ENCODE data around the gene BACH2. TPM values are rescaled to one million over a fixed set of nuclear protein-coding genes. Genes with fewer than 3 reads are reported as not detected.

BACH2 gene
- total and polyA plus RNA-seq, 9 of the 15 experiments (the other 6 are each of a cell fraction or from before 2014, with no cell fraction given): 0.06 to 3.1 (median 0.59) TPM

DNA sequence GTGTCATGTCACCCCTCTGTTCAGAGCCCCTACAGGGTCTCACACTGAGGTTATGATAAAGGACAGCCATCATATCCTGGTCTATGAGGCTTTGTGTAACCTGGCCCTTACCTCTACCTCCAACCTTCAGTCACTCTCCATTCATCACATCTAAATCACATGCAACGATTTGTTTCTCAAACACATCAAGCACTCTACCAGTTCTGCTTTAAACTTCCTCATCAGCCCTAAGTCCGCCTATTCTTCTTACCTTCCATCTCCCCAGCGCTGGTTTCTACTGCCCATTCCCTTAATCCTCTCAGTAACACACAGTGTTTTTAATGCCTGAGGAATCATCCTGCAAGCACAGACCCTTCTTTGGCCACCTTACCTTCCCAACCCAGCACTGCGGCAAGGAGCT lies 17.9 kb upstream of the BACH2 start:
- Histone ChIP-seq H3K27me3 (ENCODE audit: control insufficient read depth in 2 of 2, insufficient read depth in 2 of 2, low read length in 2 of 2) (peaks cover 0 to 21% of the 10 kb centered on the region in 2 experiments; a peak in 2 of 5 replicates), H3K9me1 (ENCODE audit: control insufficient read depth, insufficient read depth, low read length) (no peaks in the 10 kb centered on the region), H4K20me1 (replicated peaks; ENCODE audit: control insufficient read depth, insufficient read depth, low read length) (no peaks in the 10 kb centered on the region), H3K4me1 (replicated peaks in 1 of 2; ENCODE audit: control insufficient read depth in 2 of 2, insufficient read depth in 2 of 2, low read length in 2 of 2) (no peaks in the 10 kb centered on the region), H3K36me3 (ENCODE audit: control insufficient read depth, insufficient read depth, low read length) (no peaks in the 10 kb centered on the region), H3K27ac (ENCODE audit: extremely low read depth, low read depth, low read length) (no peak overlapping the region), H2AFZ (ENCODE audit: low read depth, low read length) (no peak overlapping the region), H3K9ac (ENCODE audit: insufficient read depth in 1 of 2, low read depth in 2 of 2, low read length in 2 of 2) (no peak overlapping the region), H3K4me3 (no peak overlapping the region), H3K79me2 (ENCODE audit: control insufficient read depth, insufficient read depth, low read length) (no peaks in the 10 kb centered on the region), H3K4me2 (ENCODE audit: insufficient read depth, low read length) (no peak overlapping the region), H3K9me3 (replicated peaks; ENCODE audit: control insufficient read depth, insufficient read depth, low read depth, low read length) (no peaks in the 10 kb centered on the region)
- DNase-seq (ENCODE audit: extremely low read depth in 1 of 4, low spot score in 3 of 4) (no peak), FAIRE-seq (no peak), ATAC-seq (no peak)
- intact Hi-C loops (cut with micrococcal nuclease): no loop called here
- ChIA-PET CTCF (ENCODE audit: low intra/inter-chr PET ratio) (no interaction called here), POLR2A (interaction anchor here (0.7 kb wide), 1 partner anchor 82 kb away, joined by 3 read pairs; no protein-coding TSS in a partner anchor)
- no TSS peak for BruUV-seq (replicated peaks)
- TF ChIP-seq KDM2B (CRISPR knock-in tag; IDR thresholded peaks at IDR 0.05) (no peak), RB1 (IDR thresholded peaks at IDR 0.05; ENCODE audit: low read depth) (no peak)
- in situ Hi-C loops (cut with MboI): no loop called here
- 13% methylated on average over 4 of the region's 4 CpGs for WGBS (ENCODE audit: insufficient coverage, low coverage, missing lambda C conversion rate)

DNA sequence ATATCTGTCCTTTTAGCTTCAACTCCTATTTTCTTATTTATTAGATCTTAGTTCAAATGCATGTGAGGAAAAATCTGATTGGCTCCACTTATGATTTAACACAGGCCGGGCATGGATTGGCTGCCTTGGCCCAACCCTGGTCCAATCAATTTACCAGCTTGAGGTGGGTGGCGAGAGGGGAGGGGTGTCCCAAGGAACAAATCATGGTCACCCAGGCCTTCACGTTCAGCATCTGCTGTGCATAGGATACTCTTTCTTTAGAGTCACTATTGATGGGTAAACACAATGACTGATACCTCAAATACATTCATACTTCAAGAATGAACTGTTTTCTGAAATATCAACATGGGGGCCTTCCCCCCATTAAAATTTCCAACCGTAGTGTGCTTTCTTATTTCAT lies 14.9 kb upstream of the BACH2 start:
- in situ Hi-C loops (cut with MboI) (no loop called here), intact Hi-C loops (cut with micrococcal nuclease) (no loop called here)
- peaks cover 0 to 21% of the 10 kb centered on the region in 2 experiments; a peak in 2 of 5 replicates for H3K27me3 ChIP-seq (ENCODE audit: control insufficient read depth in 2 of 2, insufficient read depth in 2 of 2, low read length in 2 of 2)
- no peaks in the 10 kb centered on the region for H4K20me1 ChIP-seq (replicated peaks; ENCODE audit: control insufficient read depth, insufficient read depth, low read length)
- no peak overlapping the region for H2AFZ ChIP-seq (ENCODE audit: low read depth, low read length)
- no peaks in the 10 kb centered on the region for H3K4me1 ChIP-seq (replicated peaks in 1 of 2; ENCODE audit: control insufficient read depth in 2 of 2, insufficient read depth in 2 of 2, low read length in 2 of 2)
- H3K36me3 ChIP-seq (ENCODE audit: control insufficient read depth, insufficient read depth, low read length): no peaks in the 10 kb centered on the region
- H3K4me2 ChIP-seq (ENCODE audit: insufficient read depth, low read length): no peak overlapping the region
- BruUV-seq (replicated peaks): no TSS peak
- H3K9ac ChIP-seq (ENCODE audit: insufficient read depth in 1 of 2, low read depth in 2 of 2, low read length in 2 of 2): no peak overlapping the region
- H3K4me3 ChIP-seq: no peak overlapping the region
- FAIRE-seq (no peak), ATAC-seq (no peak), DNase-seq (ENCODE audit: extremely low read depth in 1 of 4, low spot score in 3 of 4) (peak in 3 of 4 experiments; percentile 25 to 27 (median 27))
- no peaks in the 10 kb centered on the region for H3K79me2 ChIP-seq (ENCODE audit: control insufficient read depth, insufficient read depth, low read length)
- no peaks in the 10 kb centered on the region for H3K9me3 ChIP-seq (replicated peaks; ENCODE audit: control insufficient read depth, insufficient read depth, low read depth, low read length)
- CTCF ChIA-PET (ENCODE audit: low intra/inter-chr PET ratio): no interaction called here
- H3K27ac ChIP-seq (ENCODE audit: extremely low read depth, low read depth, low read length): no peak overlapping the region
- 5% methylated on average over 4 of the region's 4 CpGs for WGBS (ENCODE audit: insufficient coverage, low coverage, missing lambda C conversion rate)
- H3K9me1 ChIP-seq (ENCODE audit: control insufficient read depth, insufficient read depth, low read length): no peaks in the 10 kb centered on the region
- POLR2A ChIA-PET: no interaction called here
- TF ChIP-seq BRD4 (IDR thresholded peaks at IDR 0.05): no peak
- no peak for TF ChIP-seq RBBP5 (IDR thresholded peaks at IDR 0.05; ENCODE audit: borderline replicate concordance, insufficient read depth, low read length, poor library complexity, severe bottlenecking)
- no peak for TF ChIP-seq TBP (optimal IDR thresholded peaks at IDR 0.05; ENCODE audit: low read depth, low read length)
- TF ChIP-seq POLR2H (tag; IDR thresholded peaks at IDR 0.05; ENCODE audit: low read depth): no peak
- TF ChIP-seq, protein P1, sequence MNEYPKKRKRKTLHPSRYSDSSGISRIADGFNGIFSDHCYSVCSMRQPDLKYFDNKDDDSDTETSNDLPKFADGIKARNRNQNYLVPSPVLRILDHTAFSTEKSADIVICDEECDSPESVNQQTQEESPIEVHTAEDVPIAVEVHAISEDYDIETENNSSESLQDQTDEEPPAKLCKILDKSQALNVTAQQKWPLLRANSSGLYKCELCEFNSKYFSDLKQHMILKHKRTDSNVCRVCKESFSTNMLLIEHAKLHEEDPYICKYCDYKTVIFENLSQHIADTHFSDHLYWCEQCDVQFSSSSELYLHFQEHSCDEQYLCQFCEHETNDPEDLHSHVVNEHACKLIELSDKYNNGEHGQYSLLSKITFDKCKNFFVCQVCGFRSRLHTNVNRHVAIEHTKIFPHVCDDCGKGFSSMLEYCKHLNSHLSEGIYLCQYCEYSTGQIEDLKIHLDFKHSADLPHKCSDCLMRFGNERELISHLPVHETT (CRISPR knock-in tag; conservative IDR thresholded peaks at IDR 0.05 in 1 of 2, IDR thresholded peaks at IDR 0.05 in 1 of 2): no peak
- TF ChIP-seq, protein P2, sequence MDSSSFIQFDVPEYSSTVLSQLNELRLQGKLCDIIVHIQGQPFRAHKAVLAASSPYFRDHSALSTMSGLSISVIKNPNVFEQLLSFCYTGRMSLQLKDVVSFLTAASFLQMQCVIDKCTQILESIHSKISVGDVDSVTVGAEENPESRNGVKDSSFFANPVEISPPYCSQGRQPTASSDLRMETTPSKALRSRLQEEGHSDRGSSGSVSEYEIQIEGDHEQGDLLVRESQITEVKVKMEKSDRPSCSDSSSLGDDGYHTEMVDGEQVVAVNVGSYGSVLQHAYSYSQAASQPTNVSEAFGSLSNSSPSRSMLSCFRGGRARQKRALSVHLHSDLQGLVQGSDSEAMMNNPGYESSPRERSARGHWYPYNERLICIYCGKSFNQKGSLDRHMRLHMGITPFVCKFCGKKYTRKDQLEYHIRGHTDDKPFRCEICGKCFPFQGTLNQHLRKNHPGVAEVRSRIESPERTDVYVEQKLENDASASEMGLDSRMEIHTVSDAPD (CRISPR knock-in tag; IDR thresholded peaks at IDR 0.05): no peak
- no peak for TF ChIP-seq ZNF778 (CRISPR knock-in tag; IDR thresholded peaks at IDR 0.05)
- TF ChIP-seq, protein P3, sequence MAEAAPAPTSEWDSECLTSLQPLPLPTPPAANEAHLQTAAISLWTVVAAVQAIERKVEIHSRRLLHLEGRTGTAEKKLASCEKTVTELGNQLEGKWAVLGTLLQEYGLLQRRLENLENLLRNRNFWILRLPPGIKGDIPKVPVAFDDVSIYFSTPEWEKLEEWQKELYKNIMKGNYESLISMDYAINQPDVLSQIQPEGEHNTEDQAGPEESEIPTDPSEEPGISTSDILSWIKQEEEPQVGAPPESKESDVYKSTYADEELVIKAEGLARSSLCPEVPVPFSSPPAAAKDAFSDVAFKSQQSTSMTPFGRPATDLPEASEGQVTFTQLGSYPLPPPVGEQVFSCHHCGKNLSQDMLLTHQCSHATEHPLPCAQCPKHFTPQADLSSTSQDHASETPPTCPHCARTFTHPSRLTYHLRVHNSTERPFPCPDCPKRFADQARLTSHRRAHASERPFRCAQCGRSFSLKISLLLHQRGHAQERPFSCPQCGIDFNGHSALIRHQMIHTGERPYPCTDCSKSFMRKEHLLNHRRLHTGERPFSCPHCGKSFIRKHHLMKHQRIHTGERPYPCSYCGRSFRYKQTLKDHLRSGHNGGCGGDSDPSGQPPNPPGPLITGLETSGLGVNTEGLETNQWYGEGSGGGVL (CRISPR knock-in tag; IDR thresholded peaks at IDR 0.05): no peak
- TF ChIP-seq GATA2 (CRISPR knock-in tag; IDR thresholded peaks at IDR 0.05): no peak

Measured in K562 (cell line).